GM10847 (cell line): ENCODE data around the gene LAMA3.

Experiments
- POLR2A ChIP-seq: IDR thresholded peaks from 2 replicates; pipeline ENCODE4 v1.6.1; 2011; ENCODE audit not compliant: insufficient read length; ENCODE audit errors: extremely low read depth

The LAMA3 gene

GRCh38 chr18:23730857-23731256 lies 41.6 kb downstream of the LAMA3 start:
- no peak for TF ChIP-seq POLR2A

GRCh38 chr18:23731861-23732260 lies 42.6 kb downstream of the LAMA3 start:
- no peak for TF ChIP-seq POLR2A

- TF ChIP-seq POLR2A, result no peak
Observed at GRCh38 chr18:23732439-23732838, 43.2 kb downstream of the LAMA3 start.

GRCh38 chr18:23733895-23734294 lies 44.6 kb downstream of the LAMA3 start:
- no peak for TF ChIP-seq POLR2A

GRCh38 chr18:23735021-23735464 lies 45.8 kb downstream of the LAMA3 start:
- no peak for TF ChIP-seq POLR2A

GRCh38 chr18:23737578-23737977 lies 48.3 kb downstream of the LAMA3 start:
- TF ChIP-seq POLR2A, result no peak

GRCh38 chr18:23738151-23738550 lies 48.9 kb downstream of the LAMA3 start:
- no peak for TF ChIP-seq POLR2A

- TF ChIP-seq POLR2A, result no peak
Observed at GRCh38 chr18:23738575-23738974, 49.3 kb downstream of the LAMA3 start.

- no peak for TF ChIP-seq POLR2A
Observed at GRCh38 chr18:23740105-23740830, 51.0 kb downstream of the LAMA3 start.

- TF ChIP-seq POLR2A, result no peak
Observed at GRCh38 chr18:23743733-23744333, 54.6 kb downstream of the LAMA3 start.

GRCh38 chr18:23745366-23745765 lies 56.1 kb downstream of the LAMA3 start:
- TF ChIP-seq POLR2A, result no peak

- TF ChIP-seq POLR2A, result no peak
Observed at GRCh38 chr18:23746851-23747250, 57.6 kb downstream of the LAMA3 start.

- TF ChIP-seq POLR2A, result no peak
Observed at GRCh38 chr18:23752363-23752762, 63.1 kb downstream of the LAMA3 start.

- no peak for TF ChIP-seq POLR2A
Observed at GRCh38 chr18:23752796-23753195, 63.5 kb downstream of the LAMA3 start.

GRCh38 chr18:23756590-23757436 lies 67.6 kb downstream of the LAMA3 start:
- no peak for TF ChIP-seq POLR2A

- TF ChIP-seq POLR2A, result no peak
Observed at GRCh38 chr18:23757437-23757733, 68.1 kb downstream of the LAMA3 start.
